NCI-H1092 (cell line): ENCODE data around the gene TFR2.

Source experiments
- DNase-seq: peaks from one replicate; lab custom pipeline; 2025; lab: John Stamatoyannopoulos, UW

The TFR2 gene

DNA sequence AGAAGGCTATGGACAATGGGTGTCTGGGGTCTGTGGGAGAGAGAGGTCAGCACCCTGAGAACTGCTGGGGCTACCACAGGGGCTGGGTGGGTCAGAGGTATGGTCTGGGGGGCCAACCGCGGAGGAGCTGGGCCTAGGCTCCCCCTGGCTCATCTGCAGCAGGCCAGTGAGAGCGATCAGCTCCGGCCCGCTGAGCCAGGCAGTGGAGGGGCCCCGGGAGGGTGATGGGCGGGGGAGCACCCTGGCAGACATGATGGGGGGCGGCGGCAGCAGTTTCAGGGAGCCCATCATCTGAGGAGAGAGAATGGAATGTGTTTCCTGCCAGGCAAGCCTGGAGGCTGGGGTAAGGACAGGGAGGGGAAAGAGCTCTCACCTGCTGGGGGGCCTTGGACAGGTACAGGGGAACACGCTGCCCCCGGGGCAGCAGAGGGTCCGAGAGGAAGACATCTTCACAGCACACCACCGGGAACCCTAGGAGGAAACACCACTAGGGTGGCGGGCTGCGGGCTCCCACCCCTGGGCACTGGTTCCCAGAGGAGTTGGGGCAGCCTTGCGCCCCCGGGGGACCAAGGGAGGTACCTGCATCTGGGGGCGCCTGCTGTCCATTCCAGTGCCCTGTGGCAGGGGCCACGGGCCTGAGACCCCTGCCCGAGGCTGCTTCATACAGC is 68.9 kb downstream of the TFR2 start:
- DNase-seq = no peak

DNA sequence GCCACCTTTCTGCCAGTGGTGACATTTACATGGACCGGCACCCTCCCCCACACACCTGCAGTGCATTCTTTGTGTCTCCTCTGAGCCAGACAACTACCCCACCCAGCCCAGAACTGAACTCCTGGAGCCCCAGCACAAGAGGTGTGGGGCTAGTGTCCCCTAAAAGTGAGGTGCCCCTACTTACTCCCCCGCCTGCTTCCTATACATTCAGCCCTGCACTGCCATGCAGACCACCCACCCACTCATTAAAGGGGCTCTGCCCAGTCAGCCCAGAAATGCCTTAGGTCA is 69.6 kb downstream of the TFR2 start:
- DNase-seq = no peak

GRCh38 chr7:100570954-100571828 is 70.2 kb downstream of the TFR2 start:
- DNase-seq = no peak
